Activated T-helper 2 cell treated with anti-CD3 and anti-CD28 coated beads, Interferon-gamma antibody, Interleukin-2, Interleukin-4, amounts not matched to agents 10 μg/mL and 5 μg/mL and 100 μg/mL, durations not matched to agents 14 hours and 24 hours and 36 hours (primary cell): ENCODE results near the gene TMEM238L. TPM values are rescaled to one million over a fixed set of nuclear protein-coding genes. Genes with fewer than 3 reads are reported as not detected.

Source experiments
- DNase-seq: peaks from one replicate; pipeline ENCODE4 v3.0.0; 2021; ENCODE audit warnings: low spot score
- H3K27ac Mint-ChIP-seq: one replicate; pipeline ENCODE4 v1.8.0; 2021; ENCODE audit warnings: mixed read lengths
- H3K27me3 Mint-ChIP-seq: one replicate; pipeline ENCODE4 v1.8.0; 2021; ENCODE audit warnings: low read depth, mixed read lengths
- H3K36me3 Mint-ChIP-seq: one replicate; pipeline ENCODE4 v1.8.0; 2021; ENCODE audit warnings: low read depth, mixed read lengths
- H3K4me1 Mint-ChIP-seq: one replicate; pipeline ENCODE4 v1.8.0; 2021; ENCODE audit warnings: low read depth, mixed read lengths
- H3K4me3 Mint-ChIP-seq: one replicate; pipeline ENCODE4 v1.8.0; 2021; ENCODE audit warnings: low read depth, mild to moderate bottlenecking, moderate library complexity, mixed read lengths
- H3K9me3 Mint-ChIP-seq: one replicate; pipeline ENCODE4 v1.8.0; 2021; ENCODE audit warnings: mixed read lengths
- intact Hi-C: fragments of 100-400 bp; cut with micrococcal nuclease; formaldehyde crosslinking; loops from one replicate; pipeline ENCODE4 v1.15.1; 2023
- total RNA-seq: library from RNA; stranded (reverse); gene quantifications from 2 replicates; pipeline ENCODE4 v1.2.3, GENCODE V29; 2022

The TMEM238L gene
- total RNA-seq, 1 donor from 2014 or later, result not detected

- Mint-ChIP-seq H3K36me3 (no peaks in the 10 kb centered on the region), H3K27me3 (peaks cover 11% of the 10 kb centered on the region), H3K4me1 (peaks cover 4% of the 10 kb centered on the region), H3K27ac (no peak overlapping the region), H3K9me3 (no peaks in the 10 kb centered on the region), H3K4me3 (no peak overlapping the region)
- DNase-seq, result no peak
- intact Hi-C loops, result no loop called here
Measured at GRCh38 chr17:10745231-10745630, 58.7 kb downstream of the TMEM238L start.

Other genes with a start within 250 kb of the TMEM238L start
- gene MYH3, start 146.8 kb downstream of the TMEM238L start, total RNA-seq, result 3.9 and 4.6 TPM in 2 replicates
- gene SCO1, start 106.6 kb downstream of the TMEM238L start, total RNA-seq, result 35.4 and 37.0 TPM in 2 replicates
- gene ADPRM, start 106.5 kb downstream of the TMEM238L start, total RNA-seq, result 10.3 and 10.5 TPM in 2 replicates
- gene TMEM220, start 74.1 kb downstream of the TMEM238L start, total RNA-seq, result 0.21 and 0.90 TPM in 2 replicates
- not detected in 2 replicates for gene PIRT, start 34.0 kb upstream of the TMEM238L start, total RNA-seq